Activated CD4-positive, alpha-beta T cell treated with anti-CD3 and anti-CD28 coated beads, Interleukin-2, Interleukin-4, amounts not matched to agents 100 ng/mL and 50 ng/mL, durations not matched to agents 16 hours and 8 hours (primary cell): Measurements from ENCODE around the gene TTBK1.

Experiments
- DNase-seq: peaks from one replicate; pipeline ENCODE4 v3.0.0-alpha.2; 2020; ENCODE audit warnings: low spot score

The TTBK1 gene

GRCh38 chr6:43273707-43274106 is 30.4 kb downstream of the TTBK1 start:
- DNase-seq, result no peak

- no peak for DNase-seq
Observed at GRCh38 chr6:43274127-43274915, 31.0 kb downstream of the TTBK1 start.

- DNase-seq, result no peak
Observed at GRCh38 chr6:43274916-43275597, 31.8 kb downstream of the TTBK1 start.

- DNase-seq, result no peak
Observed at GRCh38 chr6:43275801-43276576, 32.7 kb downstream of the TTBK1 start.

GRCh38 chr6:43276577-43277305 is 33.5 kb downstream of the TTBK1 start:
- no peak for DNase-seq

GRCh38 chr6:43277306-43277642 is 34.0 kb downstream of the TTBK1 start:
- DNase-seq, result no peak

GRCh38 chr6:43277643-43278523 is 34.6 kb downstream of the TTBK1 start:
- DNase-seq, result no peak

GRCh38 chr6:43278524-43279078 is 35.3 kb downstream of the TTBK1 start:
- DNase-seq, result no peak

- DNase-seq, result no peak
Observed at GRCh38 chr6:43280234-43280633, 37.0 kb downstream of the TTBK1 start.

GRCh38 chr6:43282060-43282459 is 38.8 kb downstream of the TTBK1 start:
- DNase-seq, result no peak

GRCh38 chr6:43282636-43283513 is 39.6 kb downstream of the TTBK1 start:
- DNase-seq, result no peak

GRCh38 chr6:43283514-43283901 is 40.2 kb downstream of the TTBK1 start:
- no peak for DNase-seq

- no peak for DNase-seq
Observed at GRCh38 chr6:43283905-43284304, 40.6 kb downstream of the TTBK1 start.

GRCh38 chr6:43284991-43285781 is 41.9 kb downstream of the TTBK1 start:
- no peak for DNase-seq

GRCh38 chr6:43285832-43286231 is 42.6 kb downstream of the TTBK1 start:
- DNase-seq, result no peak

GRCh38 chr6:43286456-43286979 is 43.2 kb downstream of the TTBK1 start:
- DNase-seq, result no peak

GRCh38 chr6:43286980-43287716 is 43.9 kb downstream of the TTBK1 start:
- no peak for DNase-seq
